ENCODE measurements around the gene APBB1. TPM values are rescaled to one million over a fixed set of nuclear protein-coding genes. Genes with fewer than 3 reads are reported as not detected.

Gene APBB1
- total RNA-seq, 1 donor from 2014 or later = 45.1 TPM

DNA sequence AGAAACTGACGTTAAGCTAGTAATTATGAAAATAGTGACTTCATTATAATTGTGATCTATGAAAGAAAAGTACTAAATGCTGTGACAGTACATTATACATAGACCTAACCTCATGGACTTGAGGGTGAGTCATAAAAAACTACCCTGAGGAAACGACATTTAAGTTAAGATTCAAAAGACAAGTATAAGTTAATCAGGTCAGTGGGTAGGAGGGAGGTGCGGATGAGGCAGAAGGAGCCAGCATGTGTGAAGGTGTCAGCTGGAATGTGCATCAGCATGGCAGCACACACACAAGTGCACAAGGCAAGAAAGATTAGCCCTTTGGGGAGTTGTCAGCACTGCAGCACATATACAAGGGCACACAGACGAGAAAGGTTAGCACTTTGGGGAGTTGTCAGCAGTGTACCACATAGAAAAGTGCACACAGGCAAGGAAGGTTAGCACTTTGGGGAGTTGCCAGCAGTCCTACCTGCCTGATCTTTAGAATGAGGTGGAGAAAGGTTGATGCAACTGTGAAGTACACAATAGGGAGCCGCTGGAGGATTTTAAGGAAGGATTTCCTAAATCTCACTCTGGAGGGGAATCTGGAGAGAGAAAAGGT, 67.0 kb downstream of the APBB1 start:
- DNase-seq (ENCODE audit: low spot score) = no peak

DNA sequence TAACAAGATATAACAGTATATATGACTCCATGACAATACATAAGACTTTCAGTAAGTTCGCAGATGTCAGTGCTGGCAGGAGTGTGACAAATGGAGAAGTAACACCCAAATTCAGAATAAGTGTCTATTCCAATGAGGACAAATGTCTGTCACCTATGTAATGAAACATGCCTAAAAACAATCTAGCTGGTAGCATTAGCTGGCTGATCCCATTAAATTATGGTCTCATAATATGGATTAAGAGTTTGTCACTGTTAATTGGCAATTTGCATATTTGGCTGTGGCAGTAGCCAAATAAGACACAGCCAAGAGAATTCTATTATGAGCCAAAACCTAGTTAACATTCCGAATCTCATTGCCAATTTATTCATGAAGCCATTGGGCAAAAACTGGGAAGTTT, 68.4 kb downstream of the APBB1 start:
- DNase-seq (ENCODE audit: low spot score) = no peak

DNA sequence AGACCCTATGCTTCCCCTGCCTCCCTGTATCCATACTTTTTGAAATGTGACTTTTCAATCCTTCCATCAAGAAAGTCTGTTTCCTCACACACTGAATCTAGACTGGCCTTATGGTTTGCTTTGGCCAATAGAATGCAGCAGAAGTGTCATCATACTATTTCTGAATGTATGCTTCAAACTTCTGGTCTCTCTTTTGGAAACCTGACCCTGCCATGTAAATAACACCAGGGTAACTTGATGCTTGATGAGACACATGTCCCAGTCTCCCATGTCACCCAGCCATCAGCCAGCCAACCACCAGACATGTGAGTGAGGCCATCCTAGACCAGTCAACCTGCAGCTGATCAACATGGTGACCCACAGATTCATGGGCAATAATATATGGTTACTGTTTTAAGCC, 68.9 kb downstream of the APBB1 start:
- no peak for DNase-seq (ENCODE audit: low spot score)

DNA sequence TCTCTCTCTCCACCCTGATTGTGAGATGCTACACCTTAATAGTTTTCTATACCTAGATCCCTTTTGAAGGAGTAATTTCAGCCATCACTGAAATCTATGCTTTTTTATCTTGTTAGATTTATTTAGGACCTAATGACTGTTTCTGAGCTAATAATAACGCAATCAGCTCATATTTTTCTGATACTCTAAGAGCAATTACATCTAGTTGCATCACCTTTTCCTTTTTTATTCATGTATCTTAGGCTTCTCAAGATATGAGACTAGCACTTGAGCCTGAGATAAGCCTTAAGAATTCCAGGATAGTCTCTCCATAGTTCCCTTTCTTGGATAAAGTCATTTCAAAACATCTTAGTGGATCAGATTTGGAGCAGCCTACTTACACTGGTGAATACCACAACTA, 73.5 kb downstream of the APBB1 start:
- no peak for DNase-seq (ENCODE audit: low spot score)

Other genes with a start within 250 kb of the APBB1 start
- not detected for gene OR52B2, start 248.8 kb downstream of the APBB1 start, total RNA-seq
- not detected for gene OR52W1, start 219.9 kb downstream of the APBB1 start, total RNA-seq
- not detected for gene C11orf42, start 213.5 kb downstream of the APBB1 start, total RNA-seq
- 65.4 TPM for gene FHIP1B, start 184.5 kb downstream of the APBB1 start, total RNA-seq
- 0.26 TPM for gene CNGA4, start 180.0 kb downstream of the APBB1 start, total RNA-seq
- gene CCKBR, start 159.3 kb downstream of the APBB1 start, total RNA-seq = 0.55 TPM
- 16.3 TPM for gene CAVIN3, start 98.6 kb downstream of the APBB1 start, total RNA-seq
- gene SMPD1, start 28.6 kb downstream of the APBB1 start, total RNA-seq = 69.7 TPM
- gene HPX, start 21.9 kb upstream of the APBB1 start, total RNA-seq = 5.2 TPM
- 43.0 TPM for gene TRIM3, start 54.8 kb upstream of the APBB1 start, total RNA-seq
- gene ARFIP2, start 62.2 kb upstream of the APBB1 start, total RNA-seq = 52.5 TPM
- 53.9 TPM for gene TIMM10B, start 62.4 kb upstream of the APBB1 start, total RNA-seq
- gene DNHD1, start 78.2 kb upstream of the APBB1 start, total RNA-seq = 8.8 TPM
- gene RRP8, start 184.5 kb upstream of the APBB1 start, total RNA-seq = 25.8 TPM
- 261 TPM for gene ILK, start 184.7 kb upstream of the APBB1 start, total RNA-seq
- gene TAF10, start 193.1 kb upstream of the APBB1 start, total RNA-seq = 142 TPM
- 161 TPM for gene TPP1, start 200.3 kb upstream of the APBB1 start, total RNA-seq
- 25.1 TPM for gene DCHS1, start 236.7 kb upstream of the APBB1 start, total RNA-seq